Heart left ventricle (tissue), 13 donors: ENCODE measurements around the gene OR2J3.

Experiments
- CTCF ChIP-seq, 12 donors: fragments of 200-600 bp; sonication (generic) in 4 of 12; IDR thresholded peaks; one replicate each; pipeline versions ENCODE4 v1.5.0 to v1.8.0; 2018 to 2022; ENCODE audit warnings: antibody characterized with exemption in 12 of 12, mild to moderate bottlenecking in 5 of 12
- POLR2A ChIP-seq, 2 donors: fragments of 450-650 bp; IDR thresholded peaks; one replicate each; pipeline ENCODE4 v1.6.1; 2017; ENCODE audit warnings: antibody characterized with exemption in 2 of 2, mild to moderate bottlenecking in 2 of 2, moderate library complexity in 2 of 2
- donor health status: ischemic (EF 13 %, LVEDD 7.1; RV severe dilation, severe dysfunction).
- donor health status: DM: no; HTN: yes; CAD: no.
- donor health status: DM: no; HTN: no; CAD: no.
- donor health status: ischemic (EF 25% LVEDD 6.9; RV normal size, moderate dysfunction).
- donor health status: ischemic (EF 25% LVEDD 5.7; RV mildly dilated, moderate dysfunction).
- donor health status: ischemic (EF 35%, LVEDD 5.7; RV mildly dilated, moderate dysfunction).
- donor health status: nonischemic (EF 11% LVEDD 7.7; RV severe dilation, severe dysfunction).
- donor health status: DM: yes; HTN: yes; CAD: no.
- donor health status: PGD.
- donor health status: ischemic (EF 29% LVEDD 5.4; RV normal size, mild dysfunction).
- donor health status: nonischemic (EF 23%, LVEDD 6.1; RV moderate dilation, normal function).

GRCh38 chr6:29141606-29142005 lies 33.7 kb downstream of the OR2J3 start:
- TF ChIP-seq CTCF (IDR thresholded peaks at IDR 0.05) (no peak), POLR2A (IDR thresholded peaks at IDR 0.05) (no peak)
